Kidney tubule cell (primary cell): Measurements from ENCODE around the gene FAM171A1.
"Not testable (repeated sequence)": the region's sequence is repeated elsewhere in the genome, so short reads cannot be mapped to it uniquely, and the experiment has no call there.

Source experiments
- DNase-seq: peaks from one replicate; pipeline ENCODE4 v3.0.0-alpha.2; 2018; ENCODE audit warnings: low spot score

Gene FAM171A1

DNA sequence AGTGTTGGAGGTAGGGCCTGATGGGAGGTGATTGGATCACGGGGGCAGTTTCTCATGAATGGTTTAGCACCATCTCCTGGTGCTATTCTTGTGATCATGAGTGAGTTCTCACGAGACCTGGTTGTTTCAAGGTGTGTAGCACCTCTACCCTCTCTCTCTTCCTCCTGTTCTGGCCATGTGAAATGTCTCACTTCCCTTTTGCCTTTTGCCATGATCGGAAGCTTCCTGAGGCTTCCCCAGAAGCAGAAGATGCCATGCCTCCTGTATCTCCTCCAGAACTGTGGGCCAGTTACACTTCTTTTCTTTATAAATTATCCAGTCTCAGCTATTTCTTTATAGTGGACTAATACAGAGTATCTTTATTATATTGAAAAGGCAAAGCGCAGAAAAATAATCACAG is 90.1 kb downstream of the FAM171A1 start:
- no peak for DNase-seq

DNA sequence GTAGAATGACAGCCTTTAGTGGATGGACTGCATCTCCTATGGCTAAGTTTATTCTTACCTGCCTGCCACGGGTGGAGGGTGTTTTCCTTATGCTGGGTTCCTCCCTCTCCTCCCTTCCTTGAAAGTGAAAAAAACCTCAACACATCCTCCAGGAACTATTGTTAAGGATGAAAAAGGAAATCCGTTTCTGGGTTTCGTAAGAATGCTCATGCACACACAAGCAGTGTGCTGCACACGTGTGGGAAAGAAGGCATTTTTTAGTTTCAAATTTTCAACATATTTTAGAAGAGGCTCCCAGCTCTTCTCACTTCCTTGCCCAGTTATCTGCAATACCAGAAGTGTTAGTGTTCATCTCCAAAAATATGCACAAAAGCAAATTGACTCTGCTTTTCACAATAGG is 90.6 kb downstream of the FAM171A1 start:
- no peak for DNase-seq

DNA sequence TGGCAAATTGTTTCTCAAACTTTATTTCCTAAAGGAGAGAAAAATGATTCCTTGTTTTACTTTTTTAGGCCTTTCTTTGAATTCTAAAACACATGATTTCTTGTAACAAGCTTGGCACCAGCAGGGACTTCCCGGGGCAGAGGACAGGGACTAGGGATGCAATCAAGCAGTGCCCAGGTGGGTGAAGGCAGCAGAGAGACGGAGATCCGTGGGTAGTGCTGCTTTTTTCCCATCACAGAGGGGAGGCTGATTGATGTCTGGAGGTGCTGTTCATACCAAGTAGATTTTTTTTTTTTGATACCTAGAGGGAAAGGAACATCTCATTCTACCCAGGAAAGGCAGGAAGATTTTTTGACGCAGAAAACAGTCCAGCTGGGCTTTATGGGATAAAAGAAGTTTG is 91.9 kb downstream of the FAM171A1 start:
- no peak for DNase-seq

DNA sequence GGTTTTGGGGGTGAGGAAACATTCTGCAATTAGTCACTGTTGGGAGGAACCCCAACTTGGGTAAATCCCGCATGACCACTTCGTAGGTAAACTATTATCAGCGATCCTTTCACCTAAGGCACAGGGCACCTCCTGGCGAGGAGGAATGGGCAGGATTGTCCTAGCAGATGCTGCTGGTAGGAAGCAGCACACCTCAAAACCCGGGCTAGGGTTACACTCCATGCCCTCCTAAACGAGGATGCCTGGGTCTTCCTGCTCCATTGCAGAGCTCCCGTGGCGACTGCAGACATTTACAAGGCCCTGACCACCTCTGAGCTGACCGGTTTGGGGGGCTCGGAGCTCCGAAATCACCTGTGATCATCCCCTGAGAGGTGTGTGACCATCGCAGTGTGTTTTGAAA is 92.3 kb downstream of the FAM171A1 start:
- no peak for DNase-seq

DNA sequence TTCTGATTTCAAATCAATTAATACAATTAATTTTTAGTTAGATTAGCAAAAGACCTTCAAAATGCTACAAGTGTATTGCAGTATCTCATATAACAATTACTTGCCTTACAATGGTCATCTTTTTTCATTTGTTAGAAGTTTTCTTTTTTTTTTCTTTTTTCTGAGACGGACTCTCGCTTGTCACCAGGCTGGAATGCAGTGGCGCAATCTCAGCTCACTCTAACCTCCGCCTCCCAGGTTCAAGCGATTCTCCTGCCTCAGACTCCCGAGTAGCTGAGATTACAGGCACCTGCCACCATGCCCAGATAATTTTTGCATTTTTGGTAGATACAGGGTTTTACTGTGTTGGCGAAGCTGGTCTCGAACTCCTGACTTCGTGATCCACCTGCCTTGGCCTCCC is 95.0 kb downstream of the FAM171A1 start:
- not testable (repeated sequence) for DNase-seq

DNA sequence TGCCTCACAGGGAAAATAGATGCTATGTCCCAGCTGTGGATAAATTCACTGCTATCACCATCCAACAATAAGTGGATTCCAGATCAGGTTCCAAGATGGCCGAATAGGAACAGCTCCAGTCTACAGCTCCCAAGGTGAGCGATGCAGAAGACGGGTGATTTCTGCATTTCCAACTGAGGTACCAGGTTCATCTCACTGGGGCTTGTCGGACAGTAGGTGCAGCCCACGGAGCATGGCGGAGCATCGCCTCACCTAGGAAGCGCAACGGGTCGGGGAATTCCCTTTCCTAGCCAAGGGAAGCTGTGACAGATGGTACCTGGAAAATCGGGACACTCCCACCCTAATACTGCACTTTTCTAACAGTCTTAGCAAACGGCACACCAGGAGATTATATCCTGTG is 101.3 kb downstream of the FAM171A1 start:
- DNase-seq: not testable (repeated sequence)

DNA sequence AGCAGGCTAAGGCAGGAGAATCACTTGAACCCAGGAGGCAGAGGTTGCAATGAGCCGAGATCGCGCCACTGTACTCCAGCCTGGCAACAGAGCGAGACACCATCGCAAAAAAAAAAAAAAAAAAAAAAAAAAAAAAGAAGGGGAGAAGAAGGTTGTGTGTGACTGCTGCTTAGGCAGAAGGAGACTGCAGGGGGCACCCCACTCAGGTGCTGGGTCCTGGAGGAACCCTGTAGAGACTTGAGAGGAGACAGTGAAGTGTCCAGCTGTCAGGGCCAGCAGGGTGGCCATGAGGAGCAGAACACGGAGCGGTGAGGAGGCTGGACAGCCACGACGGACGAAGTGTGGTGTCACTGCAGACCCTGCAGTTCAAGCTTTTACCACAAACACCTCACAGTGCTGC is 103.6 kb downstream of the FAM171A1 start:
- no peak for DNase-seq

DNA sequence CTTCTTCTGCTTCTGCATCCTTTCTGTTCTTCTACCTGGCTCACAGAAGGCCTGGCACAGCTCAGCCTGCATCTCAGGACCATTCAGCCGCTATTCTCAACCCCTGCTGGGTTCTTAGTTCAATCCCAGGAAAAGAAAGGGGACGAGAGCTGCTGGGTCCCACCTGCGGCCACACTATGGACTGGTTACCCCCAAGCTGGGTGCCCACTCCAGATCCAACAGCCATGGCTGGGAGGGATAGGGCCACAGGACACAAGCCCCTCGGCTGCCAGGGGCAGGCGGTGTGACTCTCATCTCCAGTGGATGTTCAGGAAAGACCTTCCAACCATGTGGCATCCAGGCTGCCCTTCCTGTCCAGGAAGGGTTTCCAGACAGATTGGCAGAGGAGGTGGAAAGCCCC is 105.0 kb downstream of the FAM171A1 start:
- DNase-seq: no peak

DNA sequence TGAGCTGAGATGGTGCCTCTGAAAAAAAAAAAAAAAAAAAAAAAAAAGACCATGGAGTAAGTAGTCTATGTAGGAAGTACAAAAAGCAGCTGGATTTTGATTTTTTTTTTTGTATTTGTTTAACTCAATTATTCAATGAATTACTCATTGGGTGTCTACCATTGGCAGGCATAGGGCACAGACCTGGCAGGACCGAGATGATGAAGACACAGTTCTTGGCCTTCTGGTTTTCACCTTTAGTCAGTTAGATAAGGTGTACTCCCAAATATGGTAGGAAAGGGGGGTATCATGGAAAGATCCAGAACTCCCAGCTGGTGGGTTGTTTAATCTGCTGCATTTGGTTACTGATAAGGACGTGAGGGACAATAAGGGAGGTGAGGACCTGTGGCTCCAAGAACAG is 105.5 kb downstream of the FAM171A1 start:
- no peak for DNase-seq

DNA sequence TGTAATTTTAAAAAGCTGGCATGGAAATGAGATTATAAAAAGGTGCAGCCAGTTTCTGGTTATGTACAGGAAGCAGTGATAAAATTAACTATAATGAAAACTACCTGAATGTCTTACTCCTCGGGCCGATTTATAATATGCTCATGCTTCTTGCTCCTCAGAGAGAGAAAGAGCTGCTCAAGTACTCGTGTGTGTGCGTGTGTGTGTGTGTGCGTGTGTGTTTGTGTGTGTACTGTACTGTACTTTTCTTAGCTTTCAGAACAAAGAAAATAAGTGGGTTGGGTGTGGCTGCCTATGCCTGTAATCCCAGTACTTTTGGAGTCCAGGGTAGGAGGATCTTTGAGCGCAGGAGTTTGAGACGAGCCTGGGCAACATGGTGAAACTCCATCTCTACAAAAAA is 106.0 kb downstream of the FAM171A1 start:
- no peak for DNase-seq

DNA sequence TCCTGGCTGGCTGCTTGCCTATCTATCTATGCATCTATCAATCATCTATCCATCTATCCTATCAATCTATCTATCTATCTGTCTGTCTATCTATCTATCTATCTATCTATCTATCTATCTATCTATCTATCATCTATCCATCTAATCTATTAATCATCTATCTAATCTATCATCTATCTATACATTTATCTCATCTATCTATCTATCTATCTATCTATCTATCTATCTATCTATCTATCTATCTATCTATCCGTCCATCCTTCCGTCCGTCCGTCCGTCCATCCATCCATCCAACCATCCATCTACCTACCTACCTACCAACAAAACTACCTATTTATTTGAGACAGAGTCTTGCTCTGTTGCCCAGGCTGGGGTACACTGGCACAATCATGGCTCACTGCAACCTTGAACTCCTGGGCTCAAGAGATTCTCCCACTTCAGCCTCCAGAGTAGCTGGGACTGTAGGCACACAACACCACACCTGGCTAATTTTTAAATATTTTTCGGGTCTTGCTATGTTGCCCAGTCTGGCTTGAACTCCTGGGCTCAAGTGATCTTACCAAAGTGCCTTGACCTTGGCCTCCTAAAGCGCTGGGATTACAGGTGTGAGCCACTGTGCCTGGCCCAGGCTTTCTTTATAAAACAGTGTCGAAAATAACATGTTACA is 107.3 kb downstream of the FAM171A1 start:
- DNase-seq: no peak

DNA sequence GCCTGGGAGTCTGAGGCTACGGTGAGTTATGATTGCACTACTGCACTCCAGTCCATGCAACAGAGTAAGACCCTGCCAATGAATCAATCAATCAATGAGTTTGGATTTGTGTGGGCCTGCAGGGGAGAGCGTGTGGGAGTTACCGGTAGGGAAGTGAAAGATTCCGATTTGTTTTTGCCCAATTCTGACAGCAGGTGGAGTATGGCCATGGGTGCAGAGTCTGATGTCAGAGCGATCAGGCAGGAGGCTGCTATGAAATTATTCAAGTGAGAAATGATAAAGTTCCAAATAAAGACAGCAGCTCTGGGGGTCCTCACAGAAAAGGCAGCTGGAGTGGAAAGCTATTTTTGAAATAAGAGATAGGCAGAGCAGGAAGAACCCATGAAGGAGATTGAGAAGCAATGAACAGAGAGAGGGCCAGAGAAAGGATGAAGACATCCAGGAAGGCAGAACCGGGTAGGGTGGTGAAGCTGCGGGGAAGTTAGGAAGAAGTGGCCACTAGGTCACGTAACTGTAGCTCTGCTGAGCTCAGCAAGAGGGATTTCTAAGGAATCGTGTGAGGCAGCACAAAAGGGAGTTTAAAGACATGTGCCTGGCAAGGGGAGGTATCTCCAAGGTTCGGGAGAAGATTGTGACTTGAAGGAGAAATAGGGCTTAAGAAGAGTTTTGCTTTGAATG is 108.9 kb downstream of the FAM171A1 start:
- DNase-seq: peak; percentile 43

DNA sequence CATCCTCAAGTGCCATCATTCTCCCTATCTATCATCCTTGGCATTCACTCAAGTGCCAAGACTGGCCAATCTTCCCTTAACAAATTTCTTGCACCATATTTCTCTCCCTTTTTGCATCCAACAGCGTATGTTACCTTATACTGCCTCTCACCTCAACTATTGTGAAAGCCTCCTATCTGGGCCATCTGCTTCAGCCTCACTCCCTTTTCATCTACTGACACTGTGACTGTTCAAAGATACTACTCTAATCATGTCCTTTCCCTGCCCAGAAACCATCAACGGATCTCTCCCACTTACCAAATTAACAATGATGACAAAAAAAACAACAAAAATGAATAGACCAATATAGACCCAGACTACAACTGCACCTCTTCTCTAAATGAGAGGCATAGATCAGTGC is 112.0 kb downstream of the FAM171A1 start:
- no peak for DNase-seq

DNA sequence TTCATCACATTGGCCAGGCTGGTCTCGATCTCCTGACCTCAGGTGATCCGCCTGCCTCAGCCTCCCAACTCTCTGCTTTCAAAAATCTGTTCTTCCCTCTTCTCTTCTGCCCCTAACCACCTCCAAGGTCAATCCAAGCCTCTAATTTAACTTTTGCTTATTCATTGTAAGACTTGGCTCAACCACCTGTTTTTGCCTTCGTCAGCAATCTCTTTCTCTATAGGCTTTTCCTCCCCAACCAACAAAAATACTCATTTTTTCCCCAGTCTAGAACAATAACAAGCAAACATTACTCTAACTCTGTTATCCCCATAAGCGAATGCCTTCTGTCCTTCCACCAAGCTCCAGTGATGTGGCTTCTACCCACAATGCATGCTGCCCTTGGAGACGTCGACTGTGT is 112.8 kb downstream of the FAM171A1 start:
- no peak for DNase-seq

DNA sequence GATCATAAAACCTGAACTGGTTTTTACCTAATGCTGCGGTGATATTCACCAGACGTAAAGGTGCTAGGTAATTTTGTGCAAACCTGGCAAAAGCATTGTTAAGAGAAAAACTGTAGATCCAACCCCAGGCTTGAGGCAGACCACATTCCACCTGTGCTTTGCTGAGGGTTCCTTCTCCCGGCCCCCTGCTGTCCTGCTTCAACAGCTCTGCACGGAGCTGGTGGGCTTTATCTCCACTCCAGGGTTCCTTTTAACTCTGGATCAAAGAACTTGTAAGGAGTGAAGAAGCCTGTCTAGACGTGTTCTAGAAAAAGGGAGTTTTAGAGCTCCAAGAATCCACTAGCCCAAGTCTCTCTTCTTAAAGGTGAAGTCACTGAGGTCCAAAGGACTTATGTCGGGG is 115.1 kb downstream of the FAM171A1 start:
- DNase-seq: no peak

DNA sequence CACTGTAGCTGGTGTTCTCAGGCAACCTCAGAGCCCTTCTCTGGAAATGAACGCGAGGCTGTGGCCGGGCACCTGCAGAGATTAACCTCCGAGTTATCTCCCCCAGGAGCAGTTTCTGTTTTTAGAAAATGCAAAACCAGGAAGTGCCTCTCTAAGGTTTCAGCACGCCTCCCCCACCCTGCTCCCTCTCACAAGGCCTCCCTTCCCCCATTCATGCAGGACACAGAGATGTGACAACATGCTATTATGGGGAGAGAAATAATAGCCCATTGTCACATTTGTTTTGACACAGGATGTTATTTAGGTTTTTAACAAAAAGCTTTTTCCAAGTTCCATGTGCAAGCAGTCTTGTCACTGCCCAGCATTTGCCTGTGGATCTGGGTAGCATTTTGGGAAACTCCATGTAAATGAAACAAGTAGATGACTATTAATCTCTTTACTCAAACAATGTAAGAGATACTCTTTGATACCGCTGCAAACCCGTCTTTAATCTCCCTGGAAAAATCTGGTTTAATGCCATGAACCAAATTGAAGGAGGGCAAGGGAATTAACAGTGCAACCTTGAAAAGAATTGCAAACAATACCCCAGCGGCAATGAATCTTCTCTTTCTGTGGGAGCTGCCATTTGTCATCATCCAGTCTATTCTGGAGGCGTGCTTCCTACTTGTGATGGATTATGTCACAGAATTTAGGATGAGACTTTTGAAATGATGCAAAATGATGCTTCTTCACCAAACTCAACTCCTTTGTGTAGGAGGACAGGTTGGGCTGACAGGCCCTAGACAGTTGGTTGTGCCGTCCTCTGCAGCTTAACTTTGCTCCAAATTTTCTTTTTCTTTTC is 116.1 kb downstream of the FAM171A1 start:
- no peak for DNase-seq

DNA sequence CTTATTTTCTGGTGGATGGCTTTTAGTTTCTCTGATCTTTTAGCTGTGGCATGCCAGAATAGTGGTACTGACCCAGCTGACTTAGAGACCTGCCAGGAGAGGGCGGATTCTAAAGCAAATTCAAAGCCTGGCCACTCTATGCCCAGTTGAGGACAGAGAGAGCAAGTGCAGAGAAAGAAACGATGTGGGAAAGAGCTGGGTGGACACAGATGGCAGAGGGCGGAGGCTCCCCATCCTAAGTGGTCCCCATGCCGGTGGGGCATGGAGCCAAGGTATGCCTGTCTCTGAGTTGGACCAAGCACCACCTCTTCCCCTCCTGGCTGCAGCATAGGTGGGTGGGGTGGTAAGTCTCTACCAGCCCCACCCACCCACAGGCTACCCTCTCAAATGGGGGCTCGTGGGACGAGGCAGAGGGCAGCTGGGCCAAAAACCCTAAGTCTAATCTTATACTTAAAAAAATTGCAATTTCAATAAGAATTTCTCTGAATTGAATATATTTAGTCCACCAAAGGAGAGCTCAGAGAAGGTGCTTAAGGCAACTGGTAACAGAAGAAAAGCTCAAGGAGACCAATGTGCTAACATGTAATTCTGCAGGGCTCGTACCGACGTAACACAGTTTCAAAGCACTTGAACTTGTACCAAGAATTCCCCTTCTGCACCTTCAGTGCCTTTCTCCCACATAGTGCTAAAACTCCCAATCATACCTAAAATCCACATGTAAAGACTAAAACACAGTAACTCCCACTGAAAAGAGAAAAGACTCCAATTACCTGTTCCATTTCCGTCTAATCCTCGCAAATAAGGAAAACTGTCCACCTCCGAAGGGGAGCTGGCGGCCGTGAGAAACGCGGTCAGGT is 116.9 kb downstream of the FAM171A1 start:
- DNase-seq: no peak

DNA sequence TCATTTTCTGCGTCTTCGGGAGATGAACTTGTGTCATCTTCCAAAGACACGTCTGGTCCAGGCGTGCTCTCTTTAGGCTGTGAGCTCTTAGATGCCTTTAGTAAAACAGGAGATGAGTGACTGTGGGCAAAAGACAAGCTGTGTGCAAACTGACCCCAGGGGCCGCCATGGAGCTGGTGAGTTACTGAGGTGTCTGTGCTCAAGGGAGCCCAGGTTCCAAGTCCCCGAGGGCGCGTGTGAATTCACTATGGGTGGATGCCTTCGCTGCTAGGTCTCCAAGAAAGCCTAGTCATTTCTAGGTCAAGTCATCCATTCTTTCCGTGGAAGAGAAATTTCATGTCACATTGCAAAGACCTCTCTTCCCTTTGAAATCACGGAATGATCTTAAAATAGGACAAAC is 118.7 kb downstream of the FAM171A1 start:
- DNase-seq: no peak

DNA sequence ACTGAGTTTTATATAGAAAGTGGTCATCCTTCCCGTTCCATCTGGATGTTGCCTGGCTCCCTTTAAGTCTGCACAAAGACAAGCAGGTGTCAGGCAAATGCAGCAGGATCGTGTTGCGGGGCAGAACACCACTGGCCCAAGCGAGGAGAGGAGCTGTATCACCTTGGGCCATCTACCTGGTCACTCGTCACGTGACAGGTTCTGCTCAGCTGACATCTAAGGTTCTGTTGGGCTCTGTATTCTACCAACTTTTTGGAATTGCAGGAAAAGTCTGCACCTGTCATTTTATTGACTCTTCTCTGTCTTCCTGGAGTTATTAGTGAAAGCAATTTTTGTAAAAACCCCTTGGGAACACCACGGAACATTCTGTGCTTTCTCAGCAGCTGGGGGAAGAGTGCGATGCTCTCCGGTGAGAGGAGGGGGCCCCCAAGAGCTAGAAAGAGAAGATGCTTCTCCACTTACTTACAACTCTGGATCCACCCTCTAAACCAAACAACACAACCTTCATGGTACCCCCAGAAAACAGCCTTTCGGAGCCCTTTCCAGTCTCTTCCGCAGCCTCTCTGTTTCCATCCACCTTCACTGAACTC is 119.2 kb downstream of the FAM171A1 start:
- no peak for DNase-seq

DNA sequence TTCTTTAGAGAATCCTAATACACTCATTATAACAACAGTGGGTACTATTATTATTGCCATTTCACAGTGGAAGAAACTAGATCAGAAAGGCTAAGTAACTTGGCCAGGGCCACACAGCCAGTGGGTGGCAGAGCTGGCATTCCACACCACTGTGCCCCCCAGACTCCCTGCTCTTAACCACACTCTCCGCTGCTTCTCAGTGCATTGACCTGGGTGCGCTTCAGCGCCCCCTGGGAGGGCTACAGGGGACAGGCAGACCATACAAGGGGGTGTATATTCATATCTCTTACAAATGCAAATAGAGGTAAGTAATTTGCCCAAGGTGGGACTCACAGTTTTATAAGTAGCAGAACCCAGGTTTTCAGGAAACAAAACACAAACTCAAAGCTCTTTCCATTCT is 125.6 kb downstream of the FAM171A1 start:
- no peak for DNase-seq

DNA sequence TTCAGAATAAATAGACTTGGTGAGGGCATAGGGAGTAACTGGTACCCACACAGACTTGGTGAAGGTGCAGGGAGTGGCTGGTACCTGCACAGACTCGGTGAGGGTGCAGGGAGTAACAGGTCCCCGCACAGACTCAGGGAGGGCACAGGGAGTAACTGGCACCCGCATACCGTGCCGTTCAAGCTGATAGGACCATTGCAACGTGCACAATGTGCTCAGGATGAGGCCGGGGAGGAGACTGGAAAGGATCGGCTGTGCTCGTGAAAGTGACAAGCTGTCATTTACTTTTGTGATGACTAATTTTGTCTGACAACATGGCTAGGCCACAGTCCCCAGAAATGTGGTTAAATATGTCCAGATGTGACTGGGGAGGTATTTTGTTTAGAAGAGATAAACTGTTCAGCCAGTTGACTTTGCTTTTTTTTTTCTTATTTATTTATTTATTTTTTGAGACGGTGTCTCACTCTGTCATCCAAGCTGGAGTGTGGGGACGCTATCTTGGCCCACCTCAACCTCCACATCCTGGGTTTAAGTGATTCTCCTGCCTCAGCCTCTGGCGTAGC is 126.4 kb downstream of the FAM171A1 start:
- no peak for DNase-seq
